HepG2 (cell line): ENCODE results near the gene BAIAP2L2. TPM values are rescaled to one million over a fixed set of nuclear protein-coding genes. Genes with fewer than 3 reads are reported as not detected.

Experiments
- ARHGAP35 ChIP-seq: sonication (generic); formaldehyde crosslinking; IDR thresholded peaks from 2 replicates; pipeline ENCODE4 v1.9.0; 2022; ENCODE audit warnings: mild to moderate bottlenecking, inconsistent platforms, moderate library complexity, missing genetic modification reagents, borderline replicate concordance
- ATF2 ChIP-seq: sonication (generic); formaldehyde crosslinking; IDR thresholded peaks from 2 replicates; pipeline ENCODE4 v1.4.0; 2020; ENCODE audit warnings: missing genetic modification reagents
- FOXM1 ChIP-seq: sonication (generic); formaldehyde crosslinking; IDR thresholded peaks from 2 replicates; pipeline ENCODE4 v1.5.0; 2020; ENCODE audit warnings: missing genetic modification reagents
- GTF2F1 ChIP-seq: fragments of 150-350 bp; IDR thresholded peaks from 2 replicates; pipeline ENCODE4 v1.6.1; 2014; ENCODE audit warnings: low read length
- HES4 ChIP-seq: sonication (generic); formaldehyde crosslinking; IDR thresholded peaks from 2 replicates; pipeline ENCODE4 v1.9.0; 2021; ENCODE audit warnings: mild to moderate bottlenecking, missing genetic modification reagents, borderline replicate concordance
- HMGXB4 ChIP-seq, 2 experiments: sonication (generic) in 1 of 2; formaldehyde crosslinking in 1 of 2; IDR thresholded peaks; 2 replicates each; pipeline versions ENCODE4 v1.4.0 to v1.6.1; 2018 to 2020; ENCODE audit warnings: missing genetic modification reagents in 2 of 2, borderline replicate concordance in 1 of 2, low read depth in 1 of 2, mild to moderate bottlenecking in 1 of 2, missing biosample characterization in 1 of 2
- HOXD1 ChIP-seq: sonication (generic); formaldehyde crosslinking; IDR thresholded peaks from 2 replicates; pipeline ENCODE4 v1.5.0; 2020; ENCODE audit warnings: missing genetic modification reagents
- IRF2 ChIP-seq: IDR thresholded peaks from 2 replicates; pipeline ENCODE4 v1.6.1; 2018; ENCODE audit warnings: missing genetic modification reagents, missing compliant biosample characterization
- KAT7 ChIP-seq: IDR thresholded peaks from 2 replicates; pipeline ENCODE4 v1.6.1; 2018; ENCODE audit warnings: borderline replicate concordance, missing compliant biosample characterization
- MAFK ChIP-seq, 2 experiments: IDR thresholded peaks in 1 of 2; conservative IDR thresholded peaks in 1 of 2; 2 replicates each; pipeline ENCODE4 v1.6.1; 2011; ENCODE audit warnings: improper control_type of control experiment in 2 of 2, low read length in 2 of 2
- NR2F6 ChIP-seq, 2 experiments: IDR thresholded peaks; 2 replicates each; pipeline ENCODE4 v1.6.1; 2016; ENCODE audit warnings: antibody characterized with exemption in 1 of 2, mild to moderate bottlenecking in 1 of 2
- SIN3B ChIP-seq: fragments of 150-350 bp; IDR thresholded peaks from 2 replicates; pipeline ENCODE4 v1.6.1; 2014; ENCODE audit warnings: low read length
- SUZ12 ChIP-seq: fragments of 150-350 bp; IDR thresholded peaks from 2 replicates; pipeline ENCODE4 v1.6.1; 2014; ENCODE audit warnings: low read depth, low read length
- TARDBP ChIP-seq: sonication (generic); formaldehyde crosslinking; IDR thresholded peaks from 2 replicates; pipeline ENCODE4 v1.8.0; 2022; ENCODE audit warnings: mild to moderate bottlenecking, missing genetic modification reagents
- UBTF ChIP-seq: sonication (generic); formaldehyde crosslinking; IDR thresholded peaks from 2 replicates; pipeline ENCODE4 v1.4.0; 2020; ENCODE audit warnings: mild to moderate bottlenecking, missing genetic modification reagents
- ZBTB38 ChIP-seq: sonication (generic); formaldehyde crosslinking; IDR thresholded peaks from 2 replicates; pipeline ENCODE4 v1.5.1; 2020; ENCODE audit warnings: mild to moderate bottlenecking, missing genetic modification reagents
- ZBTB7B ChIP-seq: sonication (generic); formaldehyde crosslinking; IDR thresholded peaks from 2 replicates; pipeline ENCODE4 v1.4.0; 2020; ENCODE audit warnings: missing genetic modification reagents
- ZNF12 ChIP-seq: sonication (generic); formaldehyde crosslinking; IDR thresholded peaks from 2 replicates; pipeline ENCODE4 v1.5.0; 2020; ENCODE audit warnings: missing genetic modification reagents
- ZNF253 ChIP-seq: sonication (generic); formaldehyde crosslinking; IDR thresholded peaks from 2 replicates; pipeline ENCODE4 v1.8.0; 2022; ENCODE audit warnings: mild to moderate bottlenecking, missing genetic modification reagents, borderline replicate concordance
- ZNF510 ChIP-seq: sonication (generic); formaldehyde crosslinking; IDR thresholded peaks from 2 replicates; pipeline ENCODE4 v1.4.0; 2020; ENCODE audit warnings: low read depth, mild to moderate bottlenecking, missing genetic modification reagents
- ZNF576 ChIP-seq: sonication (generic); formaldehyde crosslinking; IDR thresholded peaks from 2 replicates; pipeline ENCODE4 v1.4.0; 2020; ENCODE audit warnings: mild to moderate bottlenecking, missing genetic modification reagents
- ZNF652 ChIP-seq: IDR thresholded peaks from 2 replicates; pipeline ENCODE4 v1.6.1; 2016; ENCODE audit warnings: low read depth, borderline replicate concordance
- ZNF790 ChIP-seq: sonication (generic); formaldehyde crosslinking; IDR thresholded peaks from 2 replicates; pipeline ENCODE4 v1.8.0; 2022; ENCODE audit warnings: missing genetic modification reagents, mild to moderate bottlenecking, borderline replicate concordance
- polyA plus RNA-seq, 8 experiments: library from polyadenylated mRNA; depleted of rRNA in 3 of 8; stranded (reverse) in 7 of 8; unstranded in 1 of 8; fragments of >200 nt; fragmentation: Illumina TruSeq in 4 of 8; extraction: Trizol in 4 of 8; gene quantifications; 2 replicates each; pipeline versions ENCODE4 v1.2.1 to v1.2.3, GENCODE V29; 2011 to 2016; ENCODE audit warnings: low read depth in 4 of 8, missing spikeins in 1 of 8, mixed read lengths in 1 of 8; ENCODE audit not compliant: insufficient read depth in 1 of 8
- total RNA-seq, 5 experiments: library from RNA; depleted of rRNA; stranded (reverse); fragments of >200 nt; fragmentation: Illumina TruSeq; extraction: Trizol; gene quantifications; 2 replicates each; pipeline ENCODE4 v1.2.3, GENCODE V29; 2016; ENCODE audit warnings: low read depth in 1 of 5
- TF ChIP-seq, protein P1 (sequence below): sonication (generic); formaldehyde crosslinking; IDR thresholded peaks from 2 replicates; pipeline ENCODE4 v1.5.0; 2020; ENCODE audit warnings: mild to moderate bottlenecking, low read depth, missing genetic modification reagents, borderline replicate concordance

BAIAP2L2 gene
- total and polyA plus RNA-seq, 2 of the 13 experiments (the other 11 are each of a cell fraction or from before 2014, with no cell fraction given), result 4.4 to 7.5 TPM

DNA sequence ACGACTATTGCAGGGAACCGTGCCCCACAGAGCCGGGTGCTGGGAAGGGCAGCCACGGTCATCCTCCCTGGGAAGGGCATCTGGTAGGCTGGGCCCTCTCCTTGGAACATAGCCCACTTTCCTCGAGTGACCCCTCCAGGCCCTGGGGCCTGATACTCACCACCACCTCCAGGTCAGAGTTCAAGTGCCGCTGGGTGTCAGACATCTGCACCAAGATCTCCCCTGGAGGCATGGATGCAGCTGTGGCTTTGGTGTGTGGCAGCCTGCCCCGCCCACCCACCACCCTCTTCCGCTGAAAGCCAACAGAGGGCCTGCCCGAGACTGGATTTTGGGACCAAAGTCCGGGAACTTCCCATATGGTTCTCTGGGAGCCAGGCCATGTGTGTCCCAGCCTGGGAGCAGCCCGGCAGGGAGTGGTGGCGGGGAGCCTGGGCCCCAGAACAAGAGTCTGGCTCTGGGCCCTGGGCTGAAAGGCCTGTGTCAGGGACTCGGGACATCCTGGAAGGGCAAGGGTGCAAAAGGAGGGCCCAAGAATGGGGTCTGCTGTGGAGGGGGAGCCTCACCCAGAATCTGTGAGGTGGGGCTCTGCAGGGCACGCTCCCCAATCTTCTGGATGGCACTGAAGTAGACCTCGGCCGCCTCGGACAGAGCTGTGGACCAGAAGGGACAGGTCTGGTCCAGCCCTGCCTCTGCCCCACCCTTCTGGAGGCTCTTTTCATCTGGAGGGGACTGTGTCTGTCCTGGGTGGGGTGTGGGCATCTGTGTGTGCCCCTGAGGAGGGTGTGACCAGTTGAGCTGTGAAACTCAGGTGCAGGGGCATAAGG lies 2.6 kb downstream of the BAIAP2L2 start (continued):
- TF ChIP-seq ARHGAP35, result no peak
- TF ChIP-seq, protein P1, sequence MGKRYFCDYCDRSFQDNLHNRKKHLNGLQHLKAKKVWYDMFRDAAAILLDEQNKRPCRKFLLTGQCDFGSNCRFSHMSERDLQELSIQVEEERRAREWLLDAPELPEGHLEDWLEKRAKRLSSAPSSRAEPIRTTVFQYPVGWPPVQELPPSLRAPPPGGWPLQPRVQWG (CRISPR knock-in tag), result no peak
- TF ChIP-seq HMGXB4 (CRISPR knock-in tag; IDR thresholded peaks at IDR 0.05; ENCODE audit: borderline replicate concordance in 1 of 2, low read depth in 1 of 2), result no peak
- TF ChIP-seq ZNF790 (CRISPR knock-in tag), result no peak
- TF ChIP-seq ATF2, result 0 out of 2 replicates have a peak, but pooled peaks have one; percentile 44
- TF ChIP-seq ZNF510 (CRISPR knock-in tag), result no peak
- TF ChIP-seq SIN3B, result no peak
- TF ChIP-seq SUZ12, result no peak
- no peak for TF ChIP-seq HES4
- no peak for TF ChIP-seq HOXD1 (CRISPR knock-in tag)
- TF ChIP-seq IRF2 (CRISPR knock-in tag), result peak; percentile 66; the same call in 1 of the 2 replicates
- peak; percentile 68 for TF ChIP-seq UBTF
- peak; percentile 29; the same call in 1 of the 2 replicates for TF ChIP-seq ZBTB38
- TF ChIP-seq TARDBP (CRISPR knock-in tag), result peak; percentile 82; the same call in 1 of the 2 replicates
- no peak for TF ChIP-seq ZNF576 (CRISPR knock-in tag)
- TF ChIP-seq FOXM1 (CRISPR knock-in tag), result no peak
- TF ChIP-seq MAFK (conservative IDR thresholded peaks at IDR 0.05 in 1 of 2, IDR thresholded peaks at IDR 0.05 in 1 of 2; ENCODE audit: low read length in 2 of 2), result no peak
- TF ChIP-seq ZNF12 (CRISPR knock-in tag), result no peak
- peak; percentile 21; the same call in 1 of the 2 replicates for TF ChIP-seq ZNF652 (CRISPR knock-in tag)
- TF ChIP-seq KAT7 (CRISPR knock-in tag), result no peak
- no peak for TF ChIP-seq ZNF253
- TF ChIP-seq ZBTB7B (CRISPR knock-in tag), result peak; percentile 73
- TF ChIP-seq NR2F6 (IDR thresholded peaks at IDR 0.05), result peak; percentile 79
- peak; percentile 84 for TF ChIP-seq NR2F6 (CRISPR knock-in tag; IDR thresholded peaks at IDR 0.05)
- no peak for TF ChIP-seq GTF2F1
